ENCODE results near the gene MLLT10. TPM values are rescaled to one million over a fixed set of nuclear protein-coding genes. Genes with fewer than 3 reads are reported as not detected.

The MLLT10 gene
- total and polyA plus RNA-seq, 2 of the 8 experiments (the other 6 are each of a cell fraction or from before 2014, with no cell fraction given): 53.1 to 62.1 TPM

DNA sequence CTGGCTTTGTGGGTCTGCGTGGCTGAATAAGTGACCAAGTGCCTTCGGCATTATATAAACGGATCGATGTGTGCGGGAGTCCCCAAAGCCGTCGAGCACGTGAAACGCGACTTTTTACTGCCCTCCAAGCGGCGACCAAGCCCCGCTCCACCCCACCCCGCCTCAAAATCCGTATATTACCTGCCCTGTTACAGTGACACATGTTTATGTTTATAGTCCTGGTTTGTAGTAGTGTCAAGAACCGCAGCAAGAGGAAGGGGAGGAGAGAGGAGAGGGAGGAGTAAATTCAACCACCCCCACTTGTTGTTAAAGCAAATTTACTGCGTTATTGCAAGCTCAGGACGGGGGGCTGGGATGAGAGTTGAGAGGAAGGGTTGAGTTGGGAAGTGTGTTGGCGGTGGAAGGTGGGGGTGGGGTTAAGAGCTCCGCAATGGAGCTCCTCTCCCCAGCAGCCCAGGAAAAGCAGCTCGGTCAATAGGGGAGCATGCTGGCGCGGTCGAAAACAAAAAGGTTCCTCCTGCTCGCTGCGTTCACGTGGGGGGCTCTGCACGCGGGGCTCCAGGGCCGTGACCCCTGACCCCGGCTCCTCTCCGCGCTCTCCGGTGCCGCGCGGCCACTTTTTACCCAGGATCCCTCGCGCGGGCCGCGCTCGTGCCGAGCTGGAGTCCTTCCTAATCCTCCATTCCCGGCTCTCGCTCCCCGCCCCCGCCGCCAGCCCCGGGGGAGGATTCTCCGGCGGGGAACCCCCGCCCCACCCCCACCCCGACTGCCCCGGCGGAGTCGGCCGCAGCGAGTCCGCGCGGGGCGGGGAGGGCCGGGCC, 8.5 kb upstream of the MLLT10 start, which contains the start of gene SKIDA1 (continued):
- 0 out of 2 replicates have a peak, but pooled peaks have one; percentile 10 for TF ChIP-seq PHF8 (conservative IDR thresholded peaks at IDR 0.05; ENCODE audit: low read depth, low read length)
- TF ChIP-seq RXRA (IDR thresholded peaks at IDR 0.05; ENCODE audit: insufficient read depth, low read depth, low read length): peak; percentile 68; the same call in 1 of the 2 replicates
- peak; percentile 76 to 84 for TF ChIP-seq POLR2A (IDR thresholded peaks at IDR 0.05; ENCODE audit: control extremely low read depth in 1 of 2, low read depth in 2 of 2, low read length in 2 of 2)
- no peak for TF ChIP-seq FOSL1 (IDR thresholded peaks at IDR 0.05; ENCODE audit: insufficient read depth, low read depth, low read length)
- no peak for TF ChIP-seq KDM1A (IDR thresholded peaks at IDR 0.05; ENCODE audit: borderline replicate concordance, low read length)
- TF ChIP-seq POLR2AphosphoS5 (IDR thresholded peaks at IDR 0.05; ENCODE audit: low read depth, low read length): peak; percentile 73; the same call in 1 of the 2 replicates
- no peak for TF ChIP-seq SIX5 (IDR thresholded peaks at IDR 0.05; ENCODE audit: low read depth, low read length)
- TF ChIP-seq, protein P1, sequence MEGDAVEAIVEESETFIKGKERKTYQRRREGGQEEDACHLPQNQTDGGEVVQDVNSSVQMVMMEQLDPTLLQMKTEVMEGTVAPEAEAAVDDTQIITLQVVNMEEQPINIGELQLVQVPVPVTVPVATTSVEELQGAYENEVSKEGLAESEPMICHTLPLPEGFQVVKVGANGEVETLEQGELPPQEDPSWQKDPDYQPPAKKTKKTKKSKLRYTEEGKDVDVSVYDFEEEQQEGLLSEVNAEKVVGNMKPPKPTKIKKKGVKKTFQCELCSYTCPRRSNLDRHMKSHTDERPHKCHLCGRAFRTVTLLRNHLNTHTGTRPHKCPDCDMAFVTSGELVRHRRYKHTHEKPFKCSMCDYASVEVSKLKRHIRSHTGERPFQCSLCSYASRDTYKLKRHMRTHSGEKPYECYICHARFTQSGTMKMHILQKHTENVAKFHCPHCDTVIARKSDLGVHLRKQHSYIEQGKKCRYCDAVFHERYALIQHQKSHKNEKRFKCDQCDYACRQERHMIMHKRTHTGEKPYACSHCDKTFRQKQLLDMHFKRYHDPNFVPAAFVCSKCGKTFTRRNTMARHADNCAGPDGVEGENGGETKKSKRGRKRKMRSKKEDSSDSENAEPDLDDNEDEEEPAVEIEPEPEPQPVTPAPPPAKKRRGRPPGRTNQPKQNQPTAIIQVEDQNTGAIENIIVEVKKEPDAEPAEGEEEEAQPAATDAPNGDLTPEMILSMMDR (IDR thresholded peaks at IDR 0.05; ENCODE audit: control extremely low read depth in 1 of 3, insufficient read depth in 1 of 3, low read depth in 1 of 3, low read length in 3 of 3): no peak
- no peak for TF ChIP-seq JUND (IDR thresholded peaks at IDR 0.05; ENCODE audit: low read length)
- TF ChIP-seq KDM5A (IDR thresholded peaks at IDR 0.05; ENCODE audit: low read length): no peak
- no peak for TF ChIP-seq SP4 (IDR thresholded peaks at IDR 0.05; ENCODE audit: low read length)
- TF ChIP-seq EZH2 (IDR thresholded peaks at IDR 0.05; ENCODE audit: low read depth, low read length, severe bottlenecking): no peak
- TF ChIP-seq CBX8 (IDR thresholded peaks at IDR 0.05; ENCODE audit: borderline replicate concordance, low read depth, low read length): no peak
- TF ChIP-seq, protein P2, sequence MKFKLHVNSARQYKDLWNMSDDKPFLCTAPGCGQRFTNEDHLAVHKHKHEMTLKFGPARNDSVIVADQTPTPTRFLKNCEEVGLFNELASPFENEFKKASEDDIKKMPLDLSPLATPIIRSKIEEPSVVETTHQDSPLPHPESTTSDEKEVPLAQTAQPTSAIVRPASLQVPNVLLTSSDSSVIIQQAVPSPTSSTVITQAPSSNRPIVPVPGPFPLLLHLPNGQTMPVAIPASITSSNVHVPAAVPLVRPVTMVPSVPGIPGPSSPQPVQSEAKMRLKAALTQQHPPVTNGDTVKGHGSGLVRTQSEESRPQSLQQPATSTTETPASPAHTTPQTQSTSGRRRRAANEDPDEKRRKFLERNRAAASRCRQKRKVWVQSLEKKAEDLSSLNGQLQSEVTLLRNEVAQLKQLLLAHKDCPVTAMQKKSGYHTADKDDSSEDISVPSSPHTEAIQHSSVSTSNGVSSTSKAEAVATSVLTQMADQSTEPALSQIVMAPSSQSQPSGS (IDR thresholded peaks at IDR 0.05; ENCODE audit: low read length): peak; percentile 63; the same call in 1 of the 2 replicates
- peak; percentile 21 for TF ChIP-seq SAP30 (IDR thresholded peaks at IDR 0.05; ENCODE audit: insufficient read depth, insufficient replicate concordance, low read length)
- TF ChIP-seq TAF1 (IDR thresholded peaks at IDR 0.05; ENCODE audit: low read depth, low read length): peak; percentile 72
- no peak for TF ChIP-seq SIRT6 (IDR thresholded peaks at IDR 0.05; ENCODE audit: low read length)
- no peak for TF ChIP-seq SP2 (IDR thresholded peaks at IDR 0.05; ENCODE audit: low read length)
- TF ChIP-seq KDM4A (IDR thresholded peaks at IDR 0.05; ENCODE audit: low read depth, low read length, severe bottlenecking): no peak
- no peak for TF ChIP-seq CEBPB (IDR thresholded peaks at IDR 0.05; ENCODE audit: low read depth, low read length)
